Endothelial cell of umbilical vein (primary cell): ENCODE results near the gene WNT9B. TPM values are rescaled to one million over a fixed set of nuclear protein-coding genes. Genes with fewer than 3 reads are reported as not detected.

Experiments used
- BruUV-seq: library from RNA; stranded (reverse); fragments of 400-500 nt; replicated peaks from 2 replicates; lab custom pipeline; 2021; lab: Mats Ljungman, UMichigan
- CTCF ChIA-PET: fragments of 300-600, 350-600 bp; sonication (Branson Sonifier 250); formaldehyde crosslinking; loops from one replicate; lab custom pipeline; 2021; ENCODE audit warnings: antibody characterized with exemption, inconsistent platforms; lab: Charles Lee
- POLR2A ChIA-PET: fragments of 300-600, 350-600 bp; sonication (Branson Sonifier 250); formaldehyde crosslinking; loops from one replicate; lab custom pipeline; 2021; ENCODE audit warnings: antibody characterized with exemption, inconsistent platforms; lab: Charles Lee
- DNase-seq: peaks from one replicate; pipeline ENCODE4 v3.0.0-alpha.2; 2011; ENCODE audit warnings: low read depth, low spot score
- FAIRE-seq: peaks from 2 replicates; lab custom pipeline; 2011; peaks lifted over from hg19 to GRCh38; lab: Jason Lieb, UNC
- H2AFZ ChIP-seq: 2 replicates; pipeline ENCODE4 v1.6.0; 2012; ENCODE audit warnings: low read depth, low read length, control low read depth, inconsistent platforms
- H3K27ac ChIP-seq: 2 replicates; pipeline ENCODE4 v1.5.1; 2011; ENCODE audit warnings: low read depth, mild to moderate bottlenecking, control low read depth, low read length, moderate library complexity; ENCODE audit not compliant: insufficient read depth
- H3K27me3 ChIP-seq, 2 experiments: 2 replicates each; pipeline versions ENCODE4 v1.6.0 to v1.6.1; 2011; ENCODE audit warnings: low read length in 2 of 2, mixed read lengths in 1 of 2; ENCODE audit not compliant: control insufficient read depth in 2 of 2, insufficient read depth in 2 of 2
- H3K36me3 ChIP-seq, 2 experiments: 2 replicates in 1 of 2; 3 replicates in 1 of 2; pipeline ENCODE4 v1.5.1; 2011; ENCODE audit warnings: low read length in 2 of 2, mild to moderate bottlenecking in 1 of 2, moderate library complexity in 1 of 2; ENCODE audit not compliant: control insufficient read depth in 2 of 2, insufficient read depth in 2 of 2; ENCODE audit errors: extremely low read depth in 1 of 2
- H3K4me1 ChIP-seq: 3 replicates; pipeline ENCODE4 v1.5.1; 2011; ENCODE audit warnings: mild to moderate bottlenecking, low read length; ENCODE audit not compliant: control insufficient read depth, insufficient read depth; ENCODE audit errors: extremely low read depth
- H3K4me2 ChIP-seq: 2 replicates; pipeline ENCODE4 v1.6.1; 2011; ENCODE audit warnings: low read length, control low read depth, mixed read lengths; ENCODE audit not compliant: insufficient read depth
- H3K4me3 ChIP-seq, 3 experiments: fragments of 200-600 bp in 1 of 3; sonication (generic), shearing (Covaris generic) in 1 of 3; replicated peaks in 1 of 3; 2 replicates each; pipeline ENCODE4 v1.5.1; 2011 to 2016; ENCODE audit warnings: control low read depth in 3 of 3, low read length in 3 of 3, mild to moderate bottlenecking in 2 of 3, inconsistent platforms in 1 of 3, low read depth in 1 of 3, moderate library complexity in 1 of 3; ENCODE audit not compliant: insufficient read depth in 1 of 3
- H3K79me2 ChIP-seq: 2 replicates; pipeline ENCODE4 v1.6.0; 2012; ENCODE audit warnings: low read length, inconsistent platforms; ENCODE audit not compliant: control insufficient read depth, insufficient read depth
- H3K9ac ChIP-seq: replicated peaks from 2 replicates; pipeline ENCODE3; 2011; ENCODE audit warnings: low read length, control low read depth; ENCODE audit not compliant: insufficient read depth; ENCODE audit errors: extremely low read depth
- H3K9me1 ChIP-seq: replicated peaks from 3 replicates; pipeline ENCODE4 v1.6.0; 2011; ENCODE audit warnings: mild to moderate bottlenecking, low read length; ENCODE audit not compliant: control insufficient read depth, insufficient read depth; ENCODE audit errors: extremely low read depth
- H3K9me3 ChIP-seq: replicated peaks from 2 replicates; pipeline ENCODE4 v1.5.1; 2012; ENCODE audit warnings: low read length, inconsistent platforms; ENCODE audit not compliant: control insufficient read depth, insufficient read depth
- H4K20me1 ChIP-seq: replicated peaks from 2 replicates; pipeline ENCODE3; 2011; ENCODE audit warnings: mild to moderate bottlenecking, low read length; ENCODE audit not compliant: control insufficient read depth, insufficient read depth; ENCODE audit errors: extremely low read depth
- CTCF ChIP-seq, 2 donors: IDR thresholded peaks; 1 replicate in 1 of 2; 2 replicates in 1 of 2; pipeline ENCODE4 v1.5.1; 2011; ENCODE audit warnings: low read length in 2 of 2, mild to moderate bottlenecking in 2 of 2, moderate library complexity in 2 of 2, control low read depth in 1 of 2, inconsistent platforms in 1 of 2, low read depth in 1 of 2; ENCODE audit not compliant: insufficient read depth in 1 of 2; ENCODE audit errors: extremely low read depth in 1 of 2
- EZH2 ChIP-seq: IDR thresholded peaks from 2 replicates; pipeline ENCODE4 v1.6.1; 2012; ENCODE audit warnings: borderline replicate concordance, low read depth, mild to moderate bottlenecking, moderate library complexity, low read length, inconsistent platforms; ENCODE audit not compliant: severe bottlenecking
- FOS ChIP-seq: IDR thresholded peaks from 2 replicates; pipeline ENCODE4 v1.6.1; 2011; ENCODE audit warnings: mild to moderate bottlenecking, low read length, moderate library complexity, borderline replicate concordance; ENCODE audit not compliant: insufficient read depth
- GATA2 ChIP-seq: IDR thresholded peaks from 2 replicates; pipeline ENCODE4 v1.7.0; 2011; ENCODE audit warnings: low read depth, mild to moderate bottlenecking, moderate library complexity, mixed read lengths, low read length; ENCODE audit not compliant: insufficient read length, insufficient read depth
- JUN ChIP-seq: IDR thresholded peaks from 2 replicates; pipeline ENCODE4 v1.6.1; 2011; ENCODE audit warnings: borderline replicate concordance, low read depth; ENCODE audit not compliant: insufficient read length, insufficient read depth
- MAX ChIP-seq: IDR thresholded peaks from 2 replicates; pipeline ENCODE4 v1.6.1; 2011; ENCODE audit not compliant: insufficient read depth, insufficient read length
- MYC ChIP-seq: IDR thresholded peaks from one replicate; pipeline ENCODE4 v1.6.1; 2011; ENCODE audit warnings: mild to moderate bottlenecking, low read depth, low read length
- POLR2A ChIP-seq: IDR thresholded peaks from 2 replicates; pipeline ENCODE4 v1.6.1; 2012; ENCODE audit warnings: low read depth, mild to moderate bottlenecking, control low read depth, low read length
- POLR2AphosphoS5 ChIP-seq: IDR thresholded peaks from 2 replicates; pipeline ENCODE4 v1.6.1; 2012; ENCODE audit warnings: low read depth, mild to moderate bottlenecking, control low read depth, low read length, moderate library complexity; ENCODE audit not compliant: insufficient read depth
- dilution Hi-C: fragments of 300-500 bp; cut with MboI; formaldehyde crosslinking; loops from one replicate; pipeline ENCODE4 v1.15.0; 2019; ENCODE audit warnings: low sequenced_read_pairs; ENCODE audit not compliant: extremely low pct_ligation_motif_present
- intact Hi-C: fragments of 100-400 bp; cut with micrococcal nuclease; formaldehyde crosslinking; loops from one replicate; pipeline ENCODE4 v1.10.0; 2022
- polyA plus RNA-seq, 4 experiments: library from polyadenylated mRNA; depleted of rRNA in 3 of 4; stranded (reverse) in 3 of 4; unstranded in 1 of 4; fragments of >200 nt; gene quantifications; 2 replicates each; pipeline versions ENCODE4 v1.2.1 to v1.2.3, GENCODE V29; 2011 to 2012; ENCODE audit warnings: missing spikeins in 1 of 4
- total RNA-seq: library from RNA; stranded (reverse); gene quantifications from 2 replicates; pipeline ENCODE4 v1.2.3, GENCODE V29; 2021

Gene WNT9B
- total and polyA plus RNA-seq, 2 donors (not counting 3 experiments of a cell fraction or from before 2014, with no cell fraction given) = not detected

GRCh38 chr17:46809110-46809571, 42.2 kb upstream of the WNT9B start:
- H3K4me3 ChIP-seq = no peak overlapping the region
- no TSS peak for BruUV-seq
- H3K9ac ChIP-seq = no peak overlapping the region
- FAIRE-seq (no peak), DNase-seq (no peak)
- no peak for TF ChIP-seq POLR2AphosphoS5
- no peak for TF ChIP-seq GATA2
- no peak for TF ChIP-seq EZH2
- no peak for TF ChIP-seq MYC
- TF ChIP-seq JUN = no peak
- no peak for TF ChIP-seq CTCF (IDR thresholded peaks at IDR 0.05; ENCODE audit: extremely low read depth in 1 of 2, insufficient read depth in 1 of 2, low read depth in 1 of 2, low read length in 2 of 2)
- no peak for TF ChIP-seq POLR2A
- no peak for TF ChIP-seq MAX
- TF ChIP-seq FOS = no peak
- no peaks in the 10 kb centered on the region for H3K36me3 ChIP-seq
- POLR2A ChIA-PET = no interaction called here
- no peaks in the 10 kb centered on the region for H3K79me2 ChIP-seq
- H3K27ac ChIP-seq = no peak overlapping the region
- CTCF ChIA-PET = interaction anchor here (0.6 kb wide), 1 partner anchor 336 kb away, joined by 3 read pairs; no protein-coding TSS in a partner anchor
- H3K27me3 ChIP-seq = peaks cover 5 to 11% of the 10 kb centered on the region in 2 experiments
- H2AFZ ChIP-seq = no peak overlapping the region
- no peak overlapping the region for H3K4me2 ChIP-seq
- intact Hi-C loops (no loop called here), dilution Hi-C loops (no loop called here)
- no peaks in the 10 kb centered on the region for H3K4me1 ChIP-seq
- no peaks in the 10 kb centered on the region for H3K9me3 ChIP-seq
- no peaks in the 10 kb centered on the region for H4K20me1 ChIP-seq
- no peaks in the 10 kb centered on the region for H3K9me1 ChIP-seq
